Activated CD8-positive, alpha-beta T cell treated with anti-CD3 and anti-CD28 coated beads, Interleukin-2, amount 10 ng/mL, durations not matched to agents 7 days and 5 days (primary cell): ENCODE results near the gene PARVA. TPM values are rescaled to one million over a fixed set of nuclear protein-coding genes. Genes with fewer than 3 reads are reported as not detected.

ENCODE experiments used
- ATAC-seq: fragments of 150-1000 bp; cut with Tn5 transposase; one replicate; pipeline ENCODE4 v1.10.0; 2021; ENCODE audit warnings: moderate library complexity
- CTCF ChIA-PET: fragments of 350-600 bp; sonication (Branson Sonifier 250); formaldehyde crosslinking; loops from one replicate; lab custom pipeline; 2021; ENCODE audit warnings: antibody characterized with exemption; lab: Charles Lee
- POLR2A ChIA-PET: fragments of 350-600 bp; sonication (Branson Sonifier 250); formaldehyde crosslinking; loops from one replicate; lab custom pipeline; 2021; ENCODE audit warnings: antibody characterized with exemption; lab: Charles Lee
- DNase-seq: peaks from one replicate; pipeline ENCODE4 v3.0.0-alpha.2; 2020
- H3K27ac Mint-ChIP-seq: one replicate; pipeline ENCODE4 v1.8.0; 2021; ENCODE audit warnings: mild to moderate bottlenecking, mixed read lengths
- H3K27me3 Mint-ChIP-seq: one replicate; pipeline ENCODE4 v1.8.0; 2021; ENCODE audit warnings: low read depth, mixed read lengths
- H3K36me3 Mint-ChIP-seq: one replicate; pipeline ENCODE4 v1.8.0; 2021; ENCODE audit warnings: low read depth, mixed read lengths
- H3K4me1 Mint-ChIP-seq: one replicate; pipeline ENCODE4 v1.8.0; 2021; ENCODE audit warnings: low read depth, mixed read lengths
- H3K4me3 Mint-ChIP-seq: one replicate; pipeline ENCODE4 v1.8.0; 2021; ENCODE audit warnings: mild to moderate bottlenecking, mixed read lengths
- H3K9me3 Mint-ChIP-seq: one replicate; pipeline ENCODE4 v1.8.0; 2022; ENCODE audit warnings: mixed read lengths; ENCODE audit not compliant: insufficient read depth
- total RNA-seq, 2 experiments: library from RNA; stranded (reverse); gene quantifications; one replicate each; pipeline ENCODE4 v1.2.3, GENCODE V29; 2021

PARVA gene
- total RNA-seq, 2 experiments from 2014 or later = not detected

GRCh38 chr11:12411393-12411792 is 34.0 kb downstream of the PARVA start:
- CTCF ChIA-PET = interaction anchor here (1.0 to 2.4 kb wide), 2 partner anchors 80 to 477 kb away, joined by 3 to 8 read pairs; no protein-coding TSS in a partner anchor
- no peak for ATAC-seq

GRCh38 chr11:12411806-12412727 is 34.7 kb downstream of the PARVA start:
- ChIA-PET POLR2A (no interaction called here), CTCF (interaction anchor here (1.2 to 2.4 kb wide), 2 partner anchors 81 to 477 kb away, joined by 3 to 8 read pairs; no protein-coding TSS in a partner anchor)
- Mint-ChIP-seq H3K4me3 (no peak overlapping the region), H3K27ac (no peak overlapping the region), H3K9me3 (no peaks in the 10 kb centered on the region), H3K36me3 (no peaks in the 10 kb centered on the region), H3K4me1 (no peaks in the 10 kb centered on the region), H3K27me3 (peaks cover 12% of the 10 kb centered on the region)
- DNase-seq (peak; percentile 46), ATAC-seq (peak; percentile 74)

More at GRCh38 chr11:12411393-12411792, 34.0 kb downstream of the PARVA start:
- H3K4me1 Mint-ChIP-seq = no peaks in the 10 kb centered on the region
- POLR2A ChIA-PET = no interaction called here
- H3K27me3 Mint-ChIP-seq = peaks cover 12% of the 10 kb centered on the region
- H3K36me3 Mint-ChIP-seq = no peaks in the 10 kb centered on the region
- no peak for DNase-seq
- no peaks in the 10 kb centered on the region for H3K9me3 Mint-ChIP-seq
- no peak overlapping the region for H3K4me3 Mint-ChIP-seq
- no peak overlapping the region for H3K27ac Mint-ChIP-seq

GRCh38 chr11:12413141-12414052 is 36.0 kb downstream of the PARVA start:
- no peak for ATAC-seq
- CTCF ChIA-PET = interaction anchor here (0.7 to 1.2 kb wide), 2 partner anchors 82 to 476 kb away, joined by 3 read pairs; no protein-coding TSS in a partner anchor
- H3K4me3 Mint-ChIP-seq = no peak overlapping the region

GRCh38 chr11:12414611-12415010 is 37.2 kb downstream of the PARVA start:
- ATAC-seq (no peak), DNase-seq (no peak)
- ChIA-PET POLR2A (no interaction called here), CTCF (interaction anchor here (1.2 kb wide), 1 partner anchor 71 kb away, joined by 3 read pairs; no protein-coding TSS in a partner anchor)
- Mint-ChIP-seq H3K4me3 (no peak overlapping the region), H3K27ac (no peak overlapping the region), H3K36me3 (no peaks in the 10 kb centered on the region), H3K9me3 (no peaks in the 10 kb centered on the region), H3K4me1 (no peaks in the 10 kb centered on the region), H3K27me3 (peaks cover 9% of the 10 kb centered on the region)

More at GRCh38 chr11:12413141-12414052, 36.0 kb downstream of the PARVA start:
- Mint-ChIP-seq H3K4me1 (no peaks in the 10 kb centered on the region), H3K27ac (no peak overlapping the region), H3K9me3 (no peaks in the 10 kb centered on the region), H3K36me3 (no peaks in the 10 kb centered on the region), H3K27me3 (peaks cover 9% of the 10 kb centered on the region)
- no peak for DNase-seq
- POLR2A ChIA-PET = no interaction called here

GRCh38 chr11:12415342-12415966 is 38.1 kb downstream of the PARVA start:
- Mint-ChIP-seq H3K27me3 (peaks cover 7% of the 10 kb centered on the region), H3K27ac (no peak overlapping the region), H3K4me3 (no peak overlapping the region), H3K4me1 (no peaks in the 10 kb centered on the region), H3K36me3 (no peaks in the 10 kb centered on the region), H3K9me3 (no peaks in the 10 kb centered on the region)
- DNase-seq (no peak), ATAC-seq (no peak)
- ChIA-PET POLR2A (no interaction called here), CTCF (interaction anchor here (1.2 kb wide), 1 partner anchor 70 kb away, joined by 3 read pairs; no protein-coding TSS in a partner anchor)

GRCh38 chr11:12416552-12416951 is 39.2 kb downstream of the PARVA start:
- H3K4me1 Mint-ChIP-seq = no peaks in the 10 kb centered on the region
- H3K4me3 Mint-ChIP-seq = no peak overlapping the region
- POLR2A ChIA-PET = no interaction called here
- peaks cover 3% of the 10 kb centered on the region for H3K27me3 Mint-ChIP-seq
- H3K9me3 Mint-ChIP-seq = no peaks in the 10 kb centered on the region
- no peaks in the 10 kb centered on the region for H3K36me3 Mint-ChIP-seq
- no peak for DNase-seq
- CTCF ChIA-PET = no interaction called here
- no peak for ATAC-seq
- no peak overlapping the region for H3K27ac Mint-ChIP-seq

GRCh38 chr11:12417691-12418611 is 40.6 kb downstream of the PARVA start:
- CTCF ChIA-PET = interaction anchor here (0.9 kb wide), 1 partner anchor 471 kb away, joined by 3 read pairs; no protein-coding TSS in a partner anchor
- H3K36me3 Mint-ChIP-seq = no peaks in the 10 kb centered on the region
- no peak overlapping the region for H3K4me3 Mint-ChIP-seq

GRCh38 chr11:12420040-12420439 is 42.7 kb downstream of the PARVA start:
- POLR2A ChIA-PET = no interaction called here
- H3K27ac Mint-ChIP-seq = no peak overlapping the region
- H3K36me3 Mint-ChIP-seq = no peaks in the 10 kb centered on the region
- H3K9me3 Mint-ChIP-seq = no peaks in the 10 kb centered on the region
- DNase-seq (no peak), ATAC-seq (no peak)
- no peaks in the 10 kb centered on the region for H3K4me1 Mint-ChIP-seq
- H3K27me3 Mint-ChIP-seq = peaks cover 3% of the 10 kb centered on the region
- no peak overlapping the region for H3K4me3 Mint-ChIP-seq
- CTCF ChIA-PET = interaction anchor here (1.5 kb wide), 1 partner anchor 89 kb away, joined by 6 read pairs; no protein-coding TSS in a partner anchor

More at GRCh38 chr11:12417691-12418611, 40.6 kb downstream of the PARVA start:
- DNase-seq = no peak
- Mint-ChIP-seq H3K27ac (no peak overlapping the region), H3K4me1 (no peaks in the 10 kb centered on the region), H3K9me3 (no peaks in the 10 kb centered on the region), H3K27me3 (peaks cover 3% of the 10 kb centered on the region)
- ATAC-seq = no peak
- POLR2A ChIA-PET = no interaction called here

- POLR2A ChIA-PET = no interaction called here
- ATAC-seq (no peak), DNase-seq (no peak)
- Mint-ChIP-seq H3K36me3 (no peaks in the 10 kb centered on the region), H3K4me1 (no peaks in the 10 kb centered on the region), H3K9me3 (no peaks in the 10 kb centered on the region), H3K27ac (no peak overlapping the region), H3K4me3 (no peak overlapping the region), H3K27me3 (peaks cover 5% of the 10 kb centered on the region)
- CTCF ChIA-PET = interaction anchor here (1.5 kb wide), 1 partner anchor 89 kb away, joined by 6 read pairs; no protein-coding TSS in a partner anchor
Observed at GRCh38 chr11:12420706-12421105, 43.3 kb downstream of the PARVA start.

GRCh38 chr11:12421386-12421785 is 44.0 kb downstream of the PARVA start:
- Mint-ChIP-seq H3K9me3 (no peaks in the 10 kb centered on the region), H3K4me3 (no peak overlapping the region), H3K27ac (no peak overlapping the region), H3K27me3 (peaks cover 3% of the 10 kb centered on the region), H3K36me3 (no peaks in the 10 kb centered on the region), H3K4me1 (no peaks in the 10 kb centered on the region)
- CTCF ChIA-PET = interaction anchor here (1.5 kb wide), 1 partner anchor 90 kb away, joined by 6 read pairs; no protein-coding TSS in a partner anchor
- ATAC-seq (no peak), DNase-seq (no peak)
- POLR2A ChIA-PET = no interaction called here
